Kasumi-1 (cell line): Measurements from ENCODE around the gene BCL2.
A peak's percentile ranks its signal among the peaks of the same experiment; 100 is the strongest.

Source experiments
- DNase-seq, 2 experiments: peaks; one replicate each; lab custom pipeline; 2025; lab: John Stamatoyannopoulos, UW

The BCL2 gene

DNA sequence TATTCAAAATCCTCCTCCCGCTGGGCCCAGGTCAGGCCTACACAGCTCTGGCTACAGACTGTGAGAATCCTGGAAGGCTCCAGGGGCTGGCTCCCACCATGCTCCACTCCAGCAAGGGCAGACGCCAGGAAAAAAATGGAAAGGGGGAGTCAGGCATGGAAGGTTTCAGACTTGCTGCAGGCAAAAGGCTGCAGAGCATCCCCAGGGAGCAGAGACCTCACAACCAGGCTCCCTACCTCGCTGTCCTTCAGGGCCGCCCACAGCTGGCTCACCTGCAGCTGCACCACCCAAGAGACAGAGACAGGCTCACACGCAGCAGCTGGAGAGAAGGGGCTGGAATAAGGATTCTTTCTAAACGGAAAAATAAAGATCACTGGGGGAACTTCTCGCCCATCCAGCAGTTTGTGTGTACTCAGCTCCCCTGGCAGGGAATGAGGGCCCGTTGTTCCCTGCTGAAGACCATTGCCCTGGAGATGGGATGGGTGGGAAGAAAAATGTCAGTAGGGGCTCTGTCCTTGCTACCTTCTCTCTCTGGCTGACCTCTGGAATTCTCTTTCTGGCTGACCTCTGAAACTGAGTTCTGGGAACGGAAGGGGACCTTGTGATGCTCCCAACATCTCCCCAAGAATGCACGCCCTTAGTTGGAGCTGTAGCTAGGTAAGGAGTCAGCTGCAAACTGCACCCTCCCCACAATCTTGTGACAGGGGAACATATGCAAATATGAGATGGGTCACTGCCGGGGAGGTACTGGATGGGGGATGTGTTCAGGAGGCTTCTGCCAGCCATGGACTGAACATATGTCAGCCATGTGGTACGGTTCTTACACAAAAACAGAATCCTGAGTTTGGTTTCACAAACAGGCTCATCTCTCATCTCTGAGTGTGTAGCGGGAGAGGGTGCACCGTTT is 34.5 kb downstream of the BCL2 start:
- DNase-seq: no peak

DNA sequence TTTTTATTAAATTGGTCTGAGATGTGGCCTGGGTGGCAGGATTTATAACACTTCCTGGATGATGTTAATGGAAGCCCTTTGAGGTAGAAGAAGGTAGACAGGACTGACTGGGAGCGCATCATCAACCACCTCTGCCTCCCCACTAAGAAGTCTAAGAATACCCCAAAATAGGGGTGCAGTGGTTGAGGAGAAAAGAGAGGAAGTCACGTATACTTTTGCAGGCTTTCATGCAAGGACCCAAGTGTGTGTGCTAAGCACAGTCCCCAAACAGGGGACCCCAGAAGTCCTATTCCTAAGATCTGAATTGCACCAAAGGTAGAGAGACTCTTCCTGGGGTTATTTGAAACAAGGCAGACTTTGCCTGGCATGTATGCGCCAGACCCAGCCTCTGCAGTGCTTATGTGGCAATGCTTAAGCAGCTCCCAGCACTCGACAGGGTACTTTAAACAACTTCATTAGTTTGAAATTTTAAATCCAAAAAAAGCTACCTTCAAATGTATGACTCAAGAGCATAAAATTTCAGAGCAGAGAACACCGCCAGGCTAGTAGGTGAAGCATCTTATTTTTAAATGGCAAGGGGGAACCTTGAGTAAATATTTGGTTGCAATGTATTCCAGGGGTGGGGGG is 35.3 kb downstream of the BCL2 start:
- DNase-seq: no peak

DNA sequence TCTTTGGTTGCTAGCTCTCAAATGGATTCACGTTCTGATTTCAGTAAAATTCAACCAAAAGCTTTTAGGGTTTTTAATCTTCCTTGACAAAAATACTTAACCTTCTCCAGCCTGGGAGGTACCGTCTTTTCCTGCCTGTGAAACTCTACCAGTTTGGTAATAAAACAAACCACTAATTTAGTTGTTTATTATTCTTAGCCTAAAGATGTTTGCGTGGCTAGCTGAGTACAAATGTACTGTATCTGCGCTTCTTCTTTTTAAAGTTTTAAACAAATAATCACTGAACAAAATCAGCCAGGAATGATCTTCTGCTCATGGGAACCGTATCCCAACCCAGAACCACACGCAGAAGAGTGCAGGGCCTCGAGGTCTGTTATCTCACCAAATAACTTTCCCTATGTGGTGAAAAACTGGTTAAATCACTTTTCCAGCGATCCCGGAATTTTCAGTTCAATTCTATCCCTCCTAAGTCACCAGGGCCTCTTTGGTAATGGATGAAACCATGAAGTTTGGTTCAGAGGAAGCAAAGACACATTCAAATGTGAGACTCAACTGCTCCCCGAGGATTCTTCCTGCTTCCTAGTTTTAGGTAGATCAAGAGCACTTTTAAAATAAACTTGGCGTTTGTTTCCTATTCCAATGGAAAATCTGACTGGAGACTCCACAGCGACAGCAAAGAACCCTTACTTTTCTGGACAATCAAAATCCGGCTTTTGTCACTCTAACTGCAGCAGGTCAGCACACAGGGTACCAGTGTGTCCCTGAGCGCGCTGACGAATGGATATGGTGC is 36.1 kb downstream of the BCL2 start:
- DNase-seq: no peak

DNA sequence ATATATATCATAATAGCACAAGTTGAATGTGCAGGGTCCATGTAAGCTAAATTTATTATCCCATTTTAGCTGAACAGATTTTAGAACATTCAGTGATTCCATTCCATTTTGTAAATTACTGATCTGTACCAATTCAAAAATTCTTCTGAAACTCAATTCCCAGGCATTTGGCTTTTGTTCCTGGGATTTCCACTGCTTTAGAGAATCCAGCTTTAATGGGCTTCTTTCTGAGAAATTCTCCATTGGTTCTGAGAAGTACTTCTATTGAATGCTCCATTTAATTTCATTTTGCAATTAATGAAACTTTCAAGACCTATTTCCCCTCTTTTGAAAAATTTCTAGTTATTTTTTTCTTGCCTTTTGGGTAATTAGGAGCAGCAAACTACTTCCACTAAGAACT is 36.8 kb downstream of the BCL2 start:
- DNase-seq: no peak

DNA sequence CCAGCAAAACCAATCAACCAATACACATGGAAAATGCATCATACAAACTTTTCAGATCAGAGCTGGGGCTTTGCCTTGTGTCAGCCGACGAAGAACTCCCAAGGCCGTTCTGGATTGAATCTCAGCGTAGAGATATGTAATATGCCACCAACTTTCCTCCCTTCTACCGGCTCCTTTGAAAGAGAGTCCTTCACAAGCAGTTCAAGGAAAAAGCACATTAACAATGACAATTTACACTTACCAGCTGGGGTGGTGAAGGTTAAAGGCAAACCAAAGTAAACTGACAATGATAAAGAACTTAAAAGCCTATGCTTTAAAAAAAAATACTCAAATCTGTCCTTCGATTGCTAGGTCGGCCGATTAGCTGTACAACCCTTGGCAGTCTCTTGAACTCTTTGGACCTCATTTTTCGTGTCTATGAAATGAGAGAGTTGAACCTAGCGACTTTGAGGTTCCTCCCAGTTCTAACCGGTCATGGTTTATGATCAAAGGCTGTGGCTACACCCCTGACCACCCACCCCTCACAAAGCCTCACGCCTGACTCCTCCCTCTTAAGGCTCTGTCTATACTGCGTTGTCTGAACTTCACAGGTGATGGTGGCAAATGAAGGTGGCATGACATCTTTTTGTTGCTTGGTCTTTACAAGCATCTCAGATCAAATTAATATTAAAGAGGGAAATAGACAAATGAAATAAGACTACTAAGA is 46.2 kb downstream of the BCL2 start:
- no peak for DNase-seq

DNA sequence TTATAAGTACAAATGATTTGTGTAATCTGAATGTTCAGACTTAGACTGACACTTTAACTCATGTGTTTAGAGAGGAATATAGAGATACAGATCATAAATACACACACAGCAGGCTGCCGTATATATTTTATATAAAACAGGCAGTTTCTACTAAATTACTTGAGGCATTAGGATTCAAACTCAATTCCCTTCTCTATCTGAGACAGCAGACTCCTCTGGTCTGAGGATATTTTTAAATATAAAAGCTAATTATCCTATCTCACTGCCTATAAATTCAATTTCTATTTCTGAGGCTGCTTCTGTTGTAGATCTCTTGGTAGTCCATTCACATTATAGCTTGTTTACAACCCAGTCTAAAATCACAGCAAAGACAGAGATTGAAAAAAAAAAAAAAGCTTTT is 46.9 kb downstream of the BCL2 start:
- no peak for DNase-seq

DNA sequence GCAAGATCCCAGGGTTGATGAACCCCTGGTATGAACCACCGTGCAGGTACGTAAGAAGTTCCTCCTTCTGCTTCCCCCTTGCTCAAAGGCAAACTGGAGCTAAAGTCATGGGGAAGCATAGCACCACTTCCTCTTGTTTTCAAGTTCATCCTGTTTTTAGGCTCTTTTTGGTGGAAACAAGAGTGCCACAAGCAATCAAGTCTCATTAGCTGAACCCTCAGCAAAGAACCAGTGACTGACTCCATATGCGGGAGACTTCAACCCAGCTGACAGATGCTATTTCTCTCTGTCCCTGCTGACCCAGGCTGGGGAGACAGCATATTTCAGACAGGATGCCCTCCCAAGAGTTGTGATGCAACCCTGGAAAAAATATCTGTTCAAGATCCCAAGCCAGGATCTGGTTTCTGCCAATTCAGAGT is 47.7 kb downstream of the BCL2 start:
- DNase-seq: peak; percentile 35 to 49

DNA sequence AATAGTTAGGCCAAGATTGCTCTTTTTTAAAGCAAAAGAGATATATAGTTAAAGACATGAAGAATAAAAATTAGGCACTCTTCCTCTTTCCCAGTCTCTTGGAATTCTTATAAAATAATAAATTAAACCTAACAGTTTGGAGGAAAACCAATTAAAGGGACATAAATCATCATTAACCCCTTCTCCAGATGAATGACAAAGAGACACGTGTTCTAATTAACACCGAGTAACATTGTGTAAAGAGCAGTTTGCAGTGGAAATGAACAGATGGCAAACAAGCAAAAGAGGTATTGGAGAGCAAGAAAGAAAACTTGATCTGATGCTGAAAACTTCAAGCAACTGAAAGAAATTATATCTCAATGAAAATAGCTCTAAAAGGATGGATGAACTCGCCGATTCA is 48.4 kb downstream of the BCL2 start:
- no peak for DNase-seq

DNA sequence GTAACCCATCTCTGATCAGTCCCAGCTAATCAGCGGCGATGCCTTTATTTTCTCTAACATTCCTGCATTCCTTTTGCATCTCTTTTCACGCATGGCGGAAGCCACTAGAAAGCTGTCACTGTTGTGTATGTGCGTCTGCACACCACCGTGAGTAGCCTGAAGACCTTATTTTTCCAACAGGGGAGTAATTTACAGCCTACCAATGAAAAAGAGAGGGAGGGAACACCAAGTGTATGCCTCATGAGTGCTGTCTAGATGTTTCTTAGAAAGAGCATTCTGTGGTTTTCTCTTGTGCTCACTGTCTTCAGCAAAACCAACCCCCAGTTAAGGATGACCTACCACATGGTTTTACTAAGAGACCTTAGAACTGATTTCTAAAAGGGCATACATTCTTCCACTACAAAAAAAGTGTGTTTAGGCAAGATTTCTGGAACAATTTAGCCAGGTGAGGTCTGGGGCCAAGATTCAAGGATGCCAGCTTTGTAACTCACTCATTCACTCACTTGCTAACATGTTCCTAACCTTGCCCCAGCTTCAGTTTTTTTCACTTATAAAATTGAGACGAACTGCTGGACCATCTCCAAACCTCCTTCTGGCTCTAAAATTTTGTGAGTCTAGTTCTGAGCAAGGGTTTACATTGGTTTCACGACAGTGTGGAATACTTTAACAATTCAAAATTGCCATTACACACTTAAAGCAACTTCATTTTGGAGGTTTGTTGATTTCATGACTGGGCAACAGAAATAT is 51.4 kb downstream of the BCL2 start:
- DNase-seq: no peak

DNA sequence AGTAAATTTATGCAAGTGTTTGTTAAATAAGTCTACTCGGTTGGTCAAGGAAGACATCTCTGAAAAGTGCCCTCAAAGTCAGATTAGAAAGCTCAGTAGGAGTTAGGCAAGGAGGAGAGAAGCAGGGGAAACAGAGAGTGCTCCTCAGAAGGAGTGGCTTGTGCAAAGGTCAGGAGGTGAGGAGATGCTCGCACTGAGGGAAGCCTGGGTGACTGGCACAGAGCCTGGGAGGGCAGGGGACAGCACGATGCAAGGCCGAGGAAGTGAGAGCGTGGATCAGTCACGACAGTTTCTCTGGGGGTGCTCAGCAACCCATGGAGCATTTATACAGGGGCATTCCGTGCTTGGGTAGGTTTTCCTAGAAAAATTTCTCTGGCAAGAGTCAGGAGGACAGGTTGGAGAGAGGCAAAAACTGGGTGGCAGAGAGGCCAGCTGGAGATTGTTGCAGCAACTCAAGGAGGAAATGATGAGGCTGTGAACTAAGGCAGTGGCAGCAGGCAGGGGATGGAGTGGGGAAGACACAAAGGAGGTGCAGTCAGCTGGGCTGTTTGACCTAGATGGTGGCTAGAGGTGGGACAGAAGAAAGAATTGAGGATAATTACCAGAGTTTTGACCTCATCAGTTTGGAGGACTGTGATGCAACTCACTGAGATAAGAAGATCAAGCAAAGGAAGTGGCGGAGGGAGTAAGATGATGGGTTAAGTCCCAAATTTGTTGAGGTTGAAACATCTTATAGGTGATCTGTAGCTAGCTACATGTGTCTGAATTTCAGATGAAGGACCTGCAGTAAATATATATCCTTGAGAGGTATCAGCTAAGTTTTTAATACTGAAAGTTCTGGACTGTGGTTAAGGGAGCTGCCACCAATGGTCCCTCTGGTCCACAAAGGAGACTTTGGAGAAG is 52.4 kb downstream of the BCL2 start:
- DNase-seq: no peak

DNA sequence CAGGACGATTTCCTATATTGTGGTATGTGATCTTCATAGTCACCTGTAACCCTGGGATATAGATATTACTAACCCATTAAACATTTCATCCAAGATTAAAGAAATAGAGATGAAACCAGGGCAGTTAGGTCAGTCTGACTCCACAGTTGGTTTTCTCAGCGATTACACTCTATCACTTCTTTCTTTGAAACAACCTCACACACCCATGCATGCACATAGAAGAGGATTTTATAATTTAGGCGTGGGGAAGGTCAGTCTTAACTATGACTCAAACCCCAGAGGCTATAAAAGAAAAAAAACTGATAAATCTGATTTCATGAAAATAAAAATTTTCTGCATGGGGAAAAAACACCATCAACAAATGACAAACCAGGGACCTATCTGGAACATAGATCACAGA is 54.2 kb downstream of the BCL2 start:
- no peak for DNase-seq

DNA sequence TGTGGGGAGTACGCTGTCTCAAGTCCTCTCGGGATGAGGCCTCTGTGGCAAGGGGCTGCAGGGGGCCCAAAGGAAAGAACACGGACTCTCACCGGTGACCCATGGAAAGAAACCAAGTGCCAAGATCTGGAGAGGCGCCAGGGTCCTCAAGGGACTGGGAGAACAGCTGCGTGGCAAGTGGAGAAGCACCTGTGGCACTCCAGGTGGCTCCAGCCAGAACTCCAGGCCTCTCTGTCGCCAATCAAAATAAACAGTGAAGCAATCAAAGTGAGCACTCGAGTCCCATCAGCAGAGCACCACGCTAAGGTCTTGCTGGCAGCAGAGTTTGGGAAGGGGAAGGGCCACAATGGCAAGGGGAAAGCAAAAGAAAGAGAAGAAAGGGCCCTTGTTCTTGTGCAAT is 54.7 kb downstream of the BCL2 start:
- no peak for DNase-seq

DNA sequence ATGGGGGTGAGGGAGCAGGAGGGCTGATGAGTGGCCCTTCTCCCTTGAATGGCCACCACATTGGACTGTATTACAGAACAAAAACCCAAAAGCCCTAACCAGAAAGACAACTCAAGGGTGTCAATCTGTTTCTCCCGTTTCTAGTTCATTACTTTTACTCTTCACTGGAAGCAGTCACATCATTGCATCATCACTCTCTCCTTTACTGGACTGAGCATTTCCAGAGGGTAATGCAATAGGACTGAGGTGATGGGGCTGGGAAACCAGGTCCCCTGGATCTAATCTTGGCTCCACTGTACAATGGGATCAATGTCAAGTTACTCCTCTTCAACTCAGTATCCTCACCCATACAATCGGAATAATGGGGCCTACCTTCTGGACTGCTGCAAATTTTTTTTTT is 56.1 kb downstream of the BCL2 start:
- no peak for DNase-seq

DNA sequence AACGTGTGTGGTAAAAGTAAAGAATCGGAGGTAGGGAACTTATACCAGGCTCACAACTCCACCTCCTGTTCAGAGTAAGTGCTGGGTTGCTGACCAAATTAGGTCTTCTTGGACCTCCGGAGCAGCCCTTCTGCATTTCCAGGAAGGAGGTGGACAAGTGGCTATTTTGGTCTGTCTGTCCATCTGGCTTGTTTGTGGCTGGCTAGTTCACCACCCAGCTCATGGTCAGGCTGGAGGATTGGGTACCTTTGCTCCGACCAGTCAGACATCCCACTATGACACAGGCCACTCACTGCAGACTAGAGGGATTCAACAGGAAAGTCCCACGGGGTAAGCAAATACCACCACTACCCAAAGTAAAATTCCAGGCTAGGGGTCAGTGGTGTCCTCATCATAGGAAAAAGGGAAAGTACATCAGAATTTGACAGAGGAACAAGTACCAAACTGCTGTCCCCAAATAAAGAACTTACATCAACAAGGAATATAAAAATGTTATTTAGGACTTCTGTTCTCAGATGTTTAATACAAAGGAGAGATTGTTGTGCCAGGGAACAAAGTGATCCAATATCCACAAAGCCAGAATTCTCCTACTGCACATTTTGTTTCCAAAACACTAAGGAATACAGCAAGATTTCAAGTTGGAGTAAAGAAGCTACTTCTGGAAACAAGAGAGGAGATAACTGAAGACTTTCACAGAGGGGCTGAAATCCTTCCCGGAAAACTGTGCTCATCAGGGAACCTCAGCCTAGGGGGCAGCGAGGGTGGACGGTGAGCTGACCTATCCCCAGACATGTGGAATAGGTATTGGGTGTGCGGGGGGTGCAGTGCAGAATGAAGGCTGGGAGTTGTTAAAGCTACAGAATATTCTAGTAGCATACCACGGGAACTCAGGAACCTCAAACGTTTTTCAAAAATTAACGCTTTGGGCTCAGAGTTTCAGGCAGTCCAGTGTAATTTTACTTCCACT is 56.9 kb downstream of the BCL2 start:
- no peak for DNase-seq

DNA sequence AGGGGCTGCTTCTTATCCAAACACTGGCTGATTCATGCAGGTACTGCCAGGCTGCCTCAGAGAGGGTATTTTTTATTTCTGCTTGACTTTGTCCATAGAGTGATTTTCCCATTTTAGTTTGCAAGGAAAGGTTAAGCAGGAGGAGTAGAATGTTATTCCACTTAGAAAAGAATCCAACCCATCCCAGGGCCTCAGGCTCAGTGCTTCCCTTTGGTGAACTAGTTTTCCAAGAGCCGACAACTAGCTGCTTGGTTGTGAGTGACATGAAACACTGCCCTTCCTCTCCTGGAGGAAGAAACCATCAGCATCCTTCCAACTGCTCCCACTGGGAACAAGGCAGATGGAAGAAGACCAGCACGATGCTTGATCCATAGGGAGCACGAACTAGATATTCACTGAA is 58.5 kb downstream of the BCL2 start:
- DNase-seq: no peak

DNA sequence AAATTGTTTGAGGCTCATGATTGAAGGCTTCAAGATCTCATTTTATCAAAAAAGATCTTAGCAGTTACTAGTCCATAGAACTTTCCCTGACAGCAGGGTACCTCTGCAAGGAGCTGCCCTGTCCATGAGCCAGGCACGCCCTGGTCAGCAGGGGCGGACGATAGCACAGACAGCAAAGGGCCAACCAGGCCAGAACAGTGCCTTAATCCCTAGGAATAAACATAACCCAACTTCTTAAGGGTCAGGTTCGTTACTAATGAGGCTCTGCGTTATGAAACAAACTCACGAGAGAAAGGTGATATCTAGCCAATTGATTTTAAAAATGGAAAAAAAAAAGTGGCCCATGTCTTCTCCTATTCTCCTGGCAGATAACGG is 59.2 kb downstream of the BCL2 start:
- DNase-seq: no peak

DNA sequence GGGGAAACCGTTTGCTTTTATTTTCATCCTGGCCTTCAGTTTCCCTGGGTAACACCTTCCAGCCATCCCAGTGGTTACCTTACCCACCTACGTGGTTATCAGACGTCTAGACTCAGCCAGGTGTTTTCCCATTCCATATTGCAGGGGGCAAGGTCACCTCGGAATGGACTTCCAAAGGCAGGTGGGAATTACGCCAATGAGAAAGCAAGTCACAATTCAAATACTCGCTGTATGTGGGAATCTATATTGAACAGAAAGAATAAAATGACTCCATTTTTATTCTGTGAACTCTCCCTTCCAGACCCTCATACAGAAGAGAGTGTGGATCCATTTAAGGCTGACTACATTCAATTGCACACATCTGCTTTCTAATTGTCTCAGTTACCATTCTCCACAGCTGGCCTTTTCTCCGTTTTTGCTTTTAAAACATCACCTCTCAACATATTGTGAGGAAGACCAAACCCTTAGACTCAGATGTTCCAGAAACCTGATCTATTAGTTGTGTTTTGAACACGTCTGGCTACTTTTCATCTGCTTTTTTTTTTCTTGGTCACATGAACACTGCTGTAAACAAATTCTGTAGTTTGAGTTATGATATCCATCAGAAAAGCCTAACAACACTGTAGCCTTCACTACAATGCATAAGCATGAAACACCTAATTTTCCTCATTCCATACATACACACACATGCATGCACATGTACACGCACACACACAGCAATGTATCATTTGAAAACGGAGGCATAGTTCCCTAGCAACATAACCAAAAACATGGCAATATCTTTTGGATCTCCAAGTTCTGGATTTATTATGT is 59.8 kb downstream of the BCL2 start:
- no peak for DNase-seq
